DND-41 (cell line): ENCODE measurements around the gene SLC12A7.

Experiments used
- ATAC-seq: fragments of 200-7000 bp; cut with Tn5 transposase; 3 replicates; pipeline ENCODE4 v1.9.1; 2021; ENCODE audit warnings: low read depth; ENCODE audit not compliant: insufficient read depth
- DNase-seq: peaks from one replicate; pipeline ENCODE4 v3.0.0-alpha.2; 2020
- H2AFZ ChIP-seq: 2 replicates; pipeline ENCODE4 v1.6.0; 2012; ENCODE audit warnings: low read depth, low read length
- H3K27ac ChIP-seq: 2 replicates; pipeline ENCODE4 v1.5.1; 2012; ENCODE audit warnings: low read length, inconsistent platforms
- H3K27me3 ChIP-seq: fragments of 200-600 bp; sonication (generic); 2 replicates; pipeline ENCODE4 v1.6.0; 2012; ENCODE audit warnings: low read length, mild to moderate bottlenecking, inconsistent platforms; ENCODE audit not compliant: insufficient read depth, poor library complexity
- H3K36me3 ChIP-seq: 2 replicates; pipeline ENCODE4 v1.5.1; 2012; ENCODE audit warnings: low read length, inconsistent platforms; ENCODE audit not compliant: insufficient read depth
- H3K4me1 ChIP-seq: 2 replicates; pipeline ENCODE4 v1.5.1; 2012; ENCODE audit warnings: mild to moderate bottlenecking, low read length; ENCODE audit not compliant: insufficient read depth
- H3K4me2 ChIP-seq: 2 replicates; pipeline ENCODE4 v1.6.0; 2012; ENCODE audit warnings: mild to moderate bottlenecking, moderate library complexity, low read length, inconsistent platforms; ENCODE audit not compliant: insufficient read depth
- H3K4me3 ChIP-seq, 2 experiments: fragments of 200-600 bp in 1 of 2; shearing (Covaris generic) in 1 of 2; 2 replicates each; pipeline ENCODE4 v1.5.1; 2012 to 2016; ENCODE audit warnings: inconsistent platforms in 2 of 2, low read length in 2 of 2, mild to moderate bottlenecking in 2 of 2, low read depth in 1 of 2, moderate library complexity in 1 of 2
- H3K79me2 ChIP-seq: 2 replicates; pipeline ENCODE4 v1.6.0; 2012; ENCODE audit warnings: low read length, inconsistent platforms; ENCODE audit not compliant: insufficient read depth
- H3K9ac ChIP-seq: 2 replicates; pipeline ENCODE4 v1.6.0; 2012; ENCODE audit warnings: low read depth, mild to moderate bottlenecking, inconsistent platforms, low read length, moderate library complexity
- H3K9me3 ChIP-seq: 2 replicates; pipeline ENCODE4 v1.5.1; 2012; ENCODE audit warnings: low read length, moderate library complexity, mild to moderate bottlenecking, inconsistent platforms; ENCODE audit not compliant: insufficient read depth, severe bottlenecking
- H4K20me1 ChIP-seq: 2 replicates; pipeline ENCODE4 v1.6.0; 2012; ENCODE audit warnings: low read length; ENCODE audit not compliant: insufficient read depth
- EZH2 ChIP-seq: IDR thresholded peaks from 3 replicates; pipeline ENCODE4 v1.6.1; 2012; ENCODE audit warnings: borderline replicate concordance, low read depth, mild to moderate bottlenecking, moderate library complexity, low read length, inconsistent platforms; ENCODE audit not compliant: severe bottlenecking
- TF ChIP-seq, protein P1 (sequence below): IDR thresholded peaks from 2 replicates; pipeline ENCODE4 v1.5.1; 2012; ENCODE audit warnings: borderline replicate concordance, low read length, moderate library complexity, mild to moderate bottlenecking; ENCODE audit not compliant: poor library complexity, severe bottlenecking; ENCODE audit errors: extremely low read depth

Gene SLC12A7

DNA sequence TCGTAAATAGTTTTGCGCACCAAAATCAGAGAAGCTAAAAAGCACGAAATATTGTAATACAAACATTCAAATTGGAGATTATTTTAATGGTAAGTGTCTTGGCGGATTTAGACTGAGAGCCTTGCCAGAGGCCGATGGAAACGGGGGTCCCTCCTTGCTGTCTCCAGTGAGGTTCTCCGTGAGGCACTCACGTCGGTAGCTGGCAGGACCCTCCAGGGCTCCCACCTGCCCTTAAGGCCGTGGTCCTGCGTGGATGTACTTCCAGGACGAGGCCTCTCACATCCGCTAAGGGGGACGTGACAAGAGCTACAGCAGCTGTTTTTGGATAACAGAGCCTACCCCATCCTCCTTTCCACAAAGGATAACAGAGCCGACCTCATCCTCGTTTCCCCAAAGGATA, 95.4 kb downstream of the SLC12A7 start:
- H3K36me3 ChIP-seq: peaks cover 68% of the 10 kb centered on the region
- H3K27ac ChIP-seq: no peak overlapping the region
- H3K9ac ChIP-seq: no peak overlapping the region
- TF ChIP-seq EZH2: no peak
- TF ChIP-seq, protein P1, sequence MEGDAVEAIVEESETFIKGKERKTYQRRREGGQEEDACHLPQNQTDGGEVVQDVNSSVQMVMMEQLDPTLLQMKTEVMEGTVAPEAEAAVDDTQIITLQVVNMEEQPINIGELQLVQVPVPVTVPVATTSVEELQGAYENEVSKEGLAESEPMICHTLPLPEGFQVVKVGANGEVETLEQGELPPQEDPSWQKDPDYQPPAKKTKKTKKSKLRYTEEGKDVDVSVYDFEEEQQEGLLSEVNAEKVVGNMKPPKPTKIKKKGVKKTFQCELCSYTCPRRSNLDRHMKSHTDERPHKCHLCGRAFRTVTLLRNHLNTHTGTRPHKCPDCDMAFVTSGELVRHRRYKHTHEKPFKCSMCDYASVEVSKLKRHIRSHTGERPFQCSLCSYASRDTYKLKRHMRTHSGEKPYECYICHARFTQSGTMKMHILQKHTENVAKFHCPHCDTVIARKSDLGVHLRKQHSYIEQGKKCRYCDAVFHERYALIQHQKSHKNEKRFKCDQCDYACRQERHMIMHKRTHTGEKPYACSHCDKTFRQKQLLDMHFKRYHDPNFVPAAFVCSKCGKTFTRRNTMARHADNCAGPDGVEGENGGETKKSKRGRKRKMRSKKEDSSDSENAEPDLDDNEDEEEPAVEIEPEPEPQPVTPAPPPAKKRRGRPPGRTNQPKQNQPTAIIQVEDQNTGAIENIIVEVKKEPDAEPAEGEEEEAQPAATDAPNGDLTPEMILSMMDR: no peak
- ATAC-seq (no peak), DNase-seq (no peak)
- no peak overlapping the region for H3K4me2 ChIP-seq
- H3K4me1 ChIP-seq: no peaks in the 10 kb centered on the region
- H3K27me3 ChIP-seq: no peaks in the 10 kb centered on the region
- peaks cover 72% of the 10 kb centered on the region for H4K20me1 ChIP-seq
- peaks cover 17% of the 10 kb centered on the region; the same call in 1 of the 2 replicates for H3K79me2 ChIP-seq
- no peaks in the 10 kb centered on the region for H3K9me3 ChIP-seq
- no peak overlapping the region for H2AFZ ChIP-seq
- H3K4me3 ChIP-seq: no peak overlapping the region

DNA sequence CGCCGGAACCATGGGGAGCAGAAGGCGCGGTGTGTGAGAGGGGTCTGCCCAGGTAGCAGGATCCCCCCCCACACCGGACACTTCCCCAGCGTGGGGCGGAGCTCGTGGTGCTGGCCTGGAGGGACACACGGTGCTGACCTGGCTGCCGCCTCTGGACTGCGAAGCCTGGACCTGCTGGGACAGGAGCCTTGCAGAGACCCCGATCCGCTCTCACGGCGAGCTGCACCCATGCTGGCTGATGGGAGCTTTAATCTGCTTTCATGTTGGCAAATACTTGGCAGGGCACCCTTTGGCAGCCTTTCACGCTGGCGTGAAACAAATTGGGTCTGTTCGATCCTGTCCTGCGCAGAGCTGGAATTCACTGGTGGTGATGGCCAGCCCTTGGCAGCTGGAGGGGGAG, 95.8 kb downstream of the SLC12A7 start:
- TF ChIP-seq EZH2: no peak
- TF ChIP-seq, protein P1: no peak
- Histone ChIP-seq H3K4me2 (no peak overlapping the region), H3K4me1 (peaks cover 3% of the 10 kb centered on the region; the same call in 1 of the 2 replicates), H3K9me3 (no peaks in the 10 kb centered on the region), H4K20me1 (peaks cover 76% of the 10 kb centered on the region), H3K79me2 (peaks cover 21% of the 10 kb centered on the region; the same call in 1 of the 2 replicates), H3K4me3 (no peak overlapping the region), H3K36me3 (peaks cover 72% of the 10 kb centered on the region), H3K27ac (no peak overlapping the region), H2AFZ (no peak overlapping the region), H3K27me3 (no peaks in the 10 kb centered on the region), H3K9ac (no peak overlapping the region)
- DNase-seq: no peak
- ATAC-seq: no peak

DNA sequence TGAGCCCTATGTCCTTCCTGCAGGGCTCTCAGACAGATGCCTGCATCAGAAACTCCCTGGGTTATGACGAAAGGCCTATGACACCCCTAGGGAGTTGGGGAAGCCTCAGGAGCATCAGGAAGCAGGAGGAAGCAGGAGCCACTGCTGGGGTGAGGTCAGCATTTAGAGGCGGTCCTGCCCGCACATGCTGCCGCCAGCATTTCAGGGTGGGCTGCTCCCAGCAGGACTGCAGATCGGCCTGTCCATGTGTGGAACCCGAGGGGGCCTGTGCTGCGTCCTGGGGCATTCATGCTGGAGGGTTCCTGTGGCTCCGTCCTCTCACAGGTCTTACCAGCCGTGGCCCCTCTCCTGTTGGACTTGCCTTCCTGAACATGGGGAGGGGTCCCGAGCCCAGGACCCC, 96.4 kb downstream of the SLC12A7 start:
- Histone ChIP-seq H3K4me3 (no peak overlapping the region), H3K9me3 (no peaks in the 10 kb centered on the region), H3K27ac (no peak overlapping the region), H3K9ac (no peak overlapping the region), H4K20me1 (peaks cover 81% of the 10 kb centered on the region), H3K79me2 (peaks cover 24% of the 10 kb centered on the region), H3K4me1 (peaks cover 7% of the 10 kb centered on the region), H3K27me3 (no peaks in the 10 kb centered on the region), H2AFZ (no peak overlapping the region), H3K36me3 (peaks cover 76% of the 10 kb centered on the region), H3K4me2 (no peak overlapping the region)
- ATAC-seq: no peak
- no peak for DNase-seq
- no peak for TF ChIP-seq EZH2
- TF ChIP-seq, protein P1: no peak

DNA sequence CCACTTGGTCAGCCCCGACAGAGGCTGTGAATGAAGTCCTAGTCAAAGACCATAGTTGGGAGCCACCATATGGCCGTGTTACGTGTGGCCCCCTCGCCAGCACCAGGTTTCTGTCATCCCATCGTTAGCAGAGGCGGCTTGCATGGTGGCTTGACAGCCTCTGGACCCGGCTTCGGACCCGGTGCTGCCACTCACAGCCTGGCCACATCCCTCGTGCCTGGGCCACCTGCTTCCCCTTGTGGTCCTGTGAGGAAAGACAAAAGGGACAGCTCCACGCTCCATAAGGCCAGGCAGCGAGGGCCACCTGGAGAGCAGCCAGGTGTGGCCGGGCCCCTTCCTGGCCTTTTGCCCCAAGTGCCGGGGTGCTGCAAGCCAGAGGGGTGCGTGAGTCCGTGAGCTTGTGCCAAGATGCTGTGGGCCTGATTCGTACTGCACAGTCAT, 97.1 kb downstream of the SLC12A7 start:
- Histone ChIP-seq H2AFZ (no peak overlapping the region), H3K9ac (no peak overlapping the region), H3K27me3 (no peaks in the 10 kb centered on the region), H3K79me2 (peaks cover 31% of the 10 kb centered on the region), H3K9me3 (no peaks in the 10 kb centered on the region), H3K4me2 (no peak overlapping the region), H3K36me3 (peaks cover 78% of the 10 kb centered on the region), H3K27ac (no peak overlapping the region), H3K4me1 (peaks cover 14% of the 10 kb centered on the region), H3K4me3 (no peak overlapping the region), H4K20me1 (peaks cover 88% of the 10 kb centered on the region)
- TF ChIP-seq EZH2: no peak
- TF ChIP-seq, protein P1: no peak
- no peak for ATAC-seq
- DNase-seq: no peak
